Left lung (tissue), 10 donors: ENCODE results near the gene PCDHGC5. TPM values are rescaled to one million over a fixed set of nuclear protein-coding genes. Genes with fewer than 3 reads are reported as not detected.

Source experiments
- ATAC-seq: fragments of 200-7000 bp; cut with Tn5 transposase; one replicate; pipeline ENCODE4 v1.9.1; 2020; ENCODE audit warnings: moderate library complexity
- DNase-seq, 4 donors: peaks; one replicate each; pipeline ENCODE4 v3.0.0-alpha.2; 2013 to 2020
- H3K27ac ChIP-seq, 2 donors: fragments of 200-600 bp; sonication (generic) in 1 of 2; one replicate each; pipeline versions ENCODE4 v1.5.0 to v1.8.0; 2020 to 2021
- H3K27me3 ChIP-seq, 2 donors: fragments of 200-600 bp; sonication (generic) in 1 of 2; one replicate each; pipeline versions ENCODE4 v1.5.0 to v1.8.0; 2020 to 2021
- H3K36me3 ChIP-seq, 2 donors: fragments of 200-600 bp; sonication (generic) in 1 of 2; one replicate each; pipeline versions ENCODE4 v1.5.0 to v1.8.0; 2020 to 2021
- H3K4me1 ChIP-seq, 2 donors: fragments of 200-600 bp; one replicate each; pipeline ENCODE4 v1.8.0; 2021
- H3K4me3 ChIP-seq, 2 donors: fragments of 200-600 bp; sonication (generic) in 1 of 2; one replicate each; pipeline versions ENCODE4 v1.5.0 to v1.8.0; 2020 to 2021; ENCODE audit warnings: mild to moderate bottlenecking in 1 of 2
- H3K9me3 ChIP-seq, 2 donors: fragments of 200-600 bp; sonication (generic) in 1 of 2; one replicate each; pipeline versions ENCODE4 v1.5.0 to v1.8.0; 2020 to 2021
- intact Hi-C, 2 donors: fragments of 100-400 bp; cut with DNase I; formaldehyde crosslinking; loops; one replicate each; pipeline versions ENCODE4 v1.11.2 to v1.14.2; 2022
- polyA plus RNA-seq, 6 donors: library from polyadenylated mRNA; unstranded; fragments of 120-200 nt; gene quantifications; one replicate each; pipeline ENCODE4 v1.2.1, GENCODE V29; 2013; ENCODE audit not compliant: insufficient read length in 6 of 6
- total RNA-seq, 2 donors: library from RNA; stranded (reverse); fragmentation: NEBNext Ultra II Directional; extraction: Animal tissue kit (Norgen Biotek cat#: 25700); gene quantifications; one replicate each; pipeline ENCODE4 v1.2.1, GENCODE V29; 2021
- TF ChIP-seq, protein P1 (sequence below), 2 donors: fragments of 200-600 bp; sonication (generic) in 1 of 2; IDR thresholded peaks; one replicate each; pipeline versions ENCODE4 v1.5.0 to v1.8.0; 2021; ENCODE audit warnings: antibody characterized with exemption in 2 of 2
- donor health status: DM: no; HTN: yes; CAD: no.
- donor health status: DM: no; HTN: no; CAD: no.

Gene PCDHGC5
- total and polyA plus RNA-seq, 8 donors: 1.1 to 1.9 (median 1.4) TPM

DNA sequence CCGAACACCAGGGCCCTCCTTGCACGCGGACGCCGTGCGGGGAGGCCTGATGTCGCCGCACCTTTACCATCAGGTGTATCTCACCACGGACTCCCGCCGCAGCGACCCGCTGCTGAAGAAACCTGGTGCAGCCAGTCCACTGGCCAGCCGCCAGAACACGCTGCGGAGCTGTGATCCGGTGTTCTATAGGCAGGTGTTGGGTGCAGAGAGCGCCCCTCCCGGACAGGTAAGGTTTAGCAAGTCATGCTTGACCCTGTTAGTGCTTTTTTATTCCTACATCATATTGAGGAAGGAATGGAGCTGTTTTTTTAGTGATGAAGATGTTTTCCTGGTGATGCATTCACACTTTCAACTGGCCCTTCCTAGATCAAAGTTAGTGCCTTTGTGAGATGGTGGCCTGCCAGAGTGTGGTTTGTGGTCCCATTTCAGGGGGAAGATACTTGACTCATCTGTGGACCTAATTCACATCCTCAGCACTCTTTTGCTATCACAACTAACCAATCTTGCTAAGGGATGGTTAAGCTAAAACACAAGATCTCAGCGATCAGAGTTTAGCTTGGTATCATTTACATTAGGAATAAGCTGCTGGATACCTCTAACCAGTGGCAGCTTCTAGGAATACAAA, 10.4 kb upstream of the PCDHGC5 start:
- H3K27ac ChIP-seq: no peak overlapping the region
- intact Hi-C loops: no loop called here
- DNase-seq: peak in 2 of 4 donors; percentile 73 to 91
- ATAC-seq: peak; percentile 34
- TF ChIP-seq, protein P1, sequence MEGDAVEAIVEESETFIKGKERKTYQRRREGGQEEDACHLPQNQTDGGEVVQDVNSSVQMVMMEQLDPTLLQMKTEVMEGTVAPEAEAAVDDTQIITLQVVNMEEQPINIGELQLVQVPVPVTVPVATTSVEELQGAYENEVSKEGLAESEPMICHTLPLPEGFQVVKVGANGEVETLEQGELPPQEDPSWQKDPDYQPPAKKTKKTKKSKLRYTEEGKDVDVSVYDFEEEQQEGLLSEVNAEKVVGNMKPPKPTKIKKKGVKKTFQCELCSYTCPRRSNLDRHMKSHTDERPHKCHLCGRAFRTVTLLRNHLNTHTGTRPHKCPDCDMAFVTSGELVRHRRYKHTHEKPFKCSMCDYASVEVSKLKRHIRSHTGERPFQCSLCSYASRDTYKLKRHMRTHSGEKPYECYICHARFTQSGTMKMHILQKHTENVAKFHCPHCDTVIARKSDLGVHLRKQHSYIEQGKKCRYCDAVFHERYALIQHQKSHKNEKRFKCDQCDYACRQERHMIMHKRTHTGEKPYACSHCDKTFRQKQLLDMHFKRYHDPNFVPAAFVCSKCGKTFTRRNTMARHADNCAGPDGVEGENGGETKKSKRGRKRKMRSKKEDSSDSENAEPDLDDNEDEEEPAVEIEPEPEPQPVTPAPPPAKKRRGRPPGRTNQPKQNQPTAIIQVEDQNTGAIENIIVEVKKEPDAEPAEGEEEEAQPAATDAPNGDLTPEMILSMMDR (IDR thresholded peaks at IDR 0.05): peak in 1 of 2 donors; percentile 24
- H3K4me3 ChIP-seq: peak overlapping the region; percentile 51 to 52
- peaks cover 20 to 25% of the 10 kb centered on the region in 2 donors for H3K4me1 ChIP-seq
- H3K27me3 ChIP-seq: peaks cover 11 to 58% of the 10 kb centered on the region in 2 donors
- H3K36me3 ChIP-seq: no peaks in the 10 kb centered on the region
- no peaks in the 10 kb centered on the region for H3K9me3 ChIP-seq

DNA sequence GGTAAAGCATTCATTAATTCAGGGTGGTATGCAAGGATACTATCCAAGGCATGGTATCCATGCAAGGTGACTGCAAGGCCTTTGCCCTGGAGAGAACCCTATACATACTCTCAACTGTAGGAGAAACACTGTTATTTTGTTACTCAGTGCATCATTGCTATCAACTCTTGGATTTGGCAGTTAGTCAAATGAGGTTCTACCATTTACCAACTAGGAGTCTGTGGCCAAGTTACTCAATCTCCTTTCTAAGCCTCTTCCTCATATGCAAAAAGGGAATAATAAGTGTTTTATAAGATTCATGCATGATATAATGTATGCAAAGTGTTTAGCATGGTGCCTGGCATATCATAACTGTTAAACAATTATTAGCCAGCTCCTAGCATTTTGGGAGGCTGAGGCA, 9.1 kb upstream of the PCDHGC5 start:
- TF ChIP-seq, protein P1 (IDR thresholded peaks at IDR 0.05): no peak
- intact Hi-C loops: no loop called here
- peaks cover 25 to 31% of the 10 kb centered on the region in 2 donors for H3K4me1 ChIP-seq
- ATAC-seq: no peak
- peak overlapping the region in 1 of 2 donors; percentile 52 for H3K4me3 ChIP-seq
- H3K9me3 ChIP-seq: no peaks in the 10 kb centered on the region
- DNase-seq: no peak
- no peaks in the 10 kb centered on the region for H3K36me3 ChIP-seq
- H3K27ac ChIP-seq: no peak overlapping the region
- H3K27me3 ChIP-seq: peaks cover 13 to 71% of the 10 kb centered on the region in 2 donors

DNA sequence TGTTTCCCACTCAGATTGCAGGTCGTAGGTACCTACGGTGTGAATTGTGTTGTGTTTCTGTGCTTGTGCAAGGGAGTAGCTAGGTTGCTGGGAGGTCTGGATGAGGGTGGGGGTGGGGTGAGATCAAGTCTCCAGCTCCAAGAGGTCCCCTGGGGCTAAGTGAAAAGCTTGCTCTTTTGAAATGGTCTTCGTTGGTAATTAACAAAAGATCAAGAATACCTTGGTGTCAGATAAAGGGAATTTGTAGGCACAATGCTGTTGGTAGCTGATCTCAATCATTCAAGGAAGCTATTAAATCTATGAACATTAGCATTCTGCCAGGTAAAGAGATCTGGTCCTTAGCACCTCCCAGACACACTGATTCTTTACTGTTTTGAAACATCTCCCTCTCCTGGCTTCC, 5.0 kb upstream of the PCDHGC5 start:
- H3K27ac ChIP-seq: no peak overlapping the region
- H3K4me1 ChIP-seq: peaks cover 10 to 12% of the 10 kb centered on the region in 2 donors
- intact Hi-C loops: no loop called here
- ATAC-seq (no peak), DNase-seq (no peak)
- TF ChIP-seq, protein P1 (IDR thresholded peaks at IDR 0.05): no peak
- no peaks in the 10 kb centered on the region for H3K9me3 ChIP-seq
- H3K36me3 ChIP-seq: peaks cover 0 to 15% of the 10 kb centered on the region in 2 donors
- H3K4me3 ChIP-seq: no peak overlapping the region
- peaks cover 10 to 73% of the 10 kb centered on the region in 2 donors for H3K27me3 ChIP-seq

DNA sequence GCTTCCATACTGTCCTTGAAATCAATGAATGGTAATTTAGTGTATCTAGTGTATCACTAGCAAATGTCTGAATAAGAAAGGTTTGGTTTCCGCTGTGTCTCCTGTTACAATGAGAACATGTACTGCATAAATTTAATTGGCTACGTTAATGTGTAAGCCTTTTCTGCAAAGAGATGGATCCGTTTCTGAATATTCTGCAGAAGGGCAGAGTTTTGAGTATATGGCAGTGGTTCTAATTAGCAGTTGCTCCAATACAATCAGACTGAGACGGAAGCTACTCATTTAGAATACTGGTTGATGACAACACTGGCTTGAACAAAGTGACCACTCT, 4.6 kb upstream of the PCDHGC5 start:
- Histone ChIP-seq H3K4me1 (peaks cover 10 to 11% of the 10 kb centered on the region in 2 donors), H3K27ac (no peak overlapping the region), H3K36me3 (peaks cover 0 to 15% of the 10 kb centered on the region in 2 donors), H3K4me3 (peak overlapping the region in 1 of 2 donors; percentile 13), H3K9me3 (no peaks in the 10 kb centered on the region), H3K27me3 (peaks cover 10 to 72% of the 10 kb centered on the region in 2 donors)
- ATAC-seq (no peak), DNase-seq (no peak)
- TF ChIP-seq, protein P1 (IDR thresholded peaks at IDR 0.05): no peak
- intact Hi-C loops: no loop called here

DNA sequence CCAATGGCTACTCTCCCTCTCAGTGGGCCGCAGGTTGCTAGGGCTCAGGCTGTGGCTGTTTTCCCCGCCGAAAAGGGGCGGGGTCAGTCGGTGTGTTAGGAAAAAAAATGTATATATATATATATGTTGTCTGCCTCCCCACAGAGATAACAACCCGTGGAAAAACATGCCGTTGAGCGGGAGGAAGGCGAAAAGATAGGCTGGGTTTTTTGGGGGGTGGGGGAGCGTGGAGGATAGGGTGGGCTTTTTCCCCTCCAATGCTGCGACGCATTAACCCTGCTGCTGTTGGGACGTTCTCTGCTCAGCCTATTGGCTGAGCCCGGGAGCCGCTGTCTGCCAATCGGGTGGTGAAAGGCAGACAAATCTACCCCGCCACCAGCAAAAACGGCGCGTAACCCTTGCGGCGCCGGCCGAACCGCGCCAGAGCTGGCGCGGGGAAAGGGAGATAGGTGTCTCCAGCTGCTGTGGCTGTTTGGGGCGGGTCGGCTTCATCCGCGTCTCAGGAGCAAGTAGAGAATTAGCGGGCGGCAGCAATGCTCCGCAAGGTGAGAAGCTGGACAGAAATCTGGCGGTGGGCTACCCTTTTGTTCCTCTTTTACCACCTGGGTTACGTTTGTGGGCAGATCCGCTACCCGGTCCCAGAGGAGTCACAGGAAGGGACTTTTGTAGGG, 4.1 kb upstream of the PCDHGC5 start, which contains the start of gene PCDHGC4:
Gene PCDHGC4, plus strand, starts transcription at position 390 of the 671 bp plus-strand sequence. Its CDS starts 144 bp downstream, at position 534.
- H3K27me3 ChIP-seq: peaks cover 10 to 73% of the 10 kb centered on the region in 2 donors
- intact Hi-C loops: no loop called here
- TF ChIP-seq, protein P1 (IDR thresholded peaks at IDR 0.05): no peak

More for the DNA sequence above, 4.1 kb upstream of the PCDHGC5 start, which contains the start of gene PCDHGC4:
- peak; percentile 38 for ATAC-seq
- peak in 1 of 4 donors; percentile 59 for DNase-seq
- H3K4me1 ChIP-seq: peaks cover 6 to 10% of the 10 kb centered on the region in 2 donors
- no peaks in the 10 kb centered on the region for H3K9me3 ChIP-seq
- no peak within 1 kb of the TSS for H3K27ac ChIP-seq
- H3K4me3 ChIP-seq: peak within 1 kb of the TSS in 1 of 2 donors; percentile 13
- H3K36me3 ChIP-seq: peaks cover 0 to 15% of the 10 kb centered on the region in 2 donors
